HG03558 (cell line): ENCODE measurements around the gene ZNF583.
A peak's percentile ranks its signal among the peaks of the same experiment; 100 is the strongest.

Experiments
- ATAC-seq: cut with Tn5 transposase; IDR thresholded peaks from one replicate; pipeline ENCODE4 v1.9.1; 2021; ENCODE audit warnings: moderate number of reproducible peaks; ENCODE audit not compliant: unreplicated experiment; ENCODE audit errors: extremely low read depth

Gene ZNF583

DNA sequence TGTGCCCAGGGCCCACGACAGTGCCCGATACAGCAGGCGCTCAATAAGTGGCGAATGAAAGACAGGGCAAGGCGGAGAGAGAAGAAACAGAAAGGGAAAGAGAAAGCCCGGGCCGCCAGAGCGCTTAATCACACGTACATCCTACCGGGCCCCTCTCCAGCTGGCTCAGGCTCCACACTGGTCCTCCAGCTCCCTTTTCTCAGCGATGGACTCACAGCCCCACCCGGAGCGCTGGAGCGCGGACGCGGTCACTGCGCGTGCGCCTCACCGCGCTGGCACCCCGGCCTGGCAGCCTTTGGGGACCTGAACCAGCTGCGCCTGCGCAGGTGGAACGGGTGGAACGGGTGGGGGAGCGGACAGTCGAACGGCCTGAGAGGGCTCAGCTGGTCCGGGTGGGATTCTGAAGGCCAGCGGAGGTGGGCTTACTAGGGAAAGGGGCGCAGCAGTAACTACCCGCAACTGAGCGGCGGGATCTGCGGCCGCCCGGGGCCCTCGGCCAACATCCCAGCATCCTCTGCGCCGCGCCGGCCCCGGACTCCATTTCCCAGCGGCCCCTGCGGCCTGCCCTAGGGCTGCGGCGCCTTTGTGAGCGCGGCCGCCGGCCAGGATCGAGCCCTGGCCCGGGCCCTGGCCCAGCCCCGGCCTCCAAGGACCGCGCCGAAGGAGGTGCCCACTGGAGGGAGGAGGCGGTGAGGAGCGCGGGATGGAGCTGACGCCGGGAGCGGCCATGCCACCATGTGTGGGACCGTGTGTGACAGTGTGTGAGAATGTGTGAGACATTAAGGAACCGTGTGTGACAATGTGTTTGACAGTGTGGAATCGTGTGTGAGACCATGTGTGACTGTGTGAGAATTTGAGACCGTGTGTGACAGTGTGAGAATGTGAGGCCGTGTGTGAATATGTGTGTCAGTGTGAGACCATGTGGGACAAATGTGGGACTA lies at the start of gene ZNF583:
Gene ZNF583, plus strand, starts transcription at position 569 of the 941 bp plus-strand sequence. CDS start 2,783 bp downstream, outside the sequence.
- no peak for ATAC-seq

DNA sequence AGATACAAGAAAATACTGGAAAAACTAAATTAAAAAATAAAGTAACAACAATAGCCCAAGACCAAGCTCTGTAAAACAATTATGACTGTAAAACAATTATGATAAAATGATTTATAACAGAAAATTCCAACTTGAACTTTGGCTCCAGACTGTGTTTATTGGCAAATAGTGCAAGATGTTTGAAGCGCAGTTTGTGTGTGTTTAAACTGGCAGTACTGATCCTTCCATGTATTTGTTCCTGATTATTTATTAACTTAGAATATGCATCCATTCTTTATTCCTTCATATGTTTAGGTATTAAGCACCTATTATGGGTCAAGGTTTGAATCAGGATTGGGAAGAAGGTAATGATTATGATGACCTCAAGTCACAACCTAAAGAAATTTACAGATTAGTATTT lies 48.6 kb upstream of the ZNF583 start:
- no peak for ATAC-seq

DNA sequence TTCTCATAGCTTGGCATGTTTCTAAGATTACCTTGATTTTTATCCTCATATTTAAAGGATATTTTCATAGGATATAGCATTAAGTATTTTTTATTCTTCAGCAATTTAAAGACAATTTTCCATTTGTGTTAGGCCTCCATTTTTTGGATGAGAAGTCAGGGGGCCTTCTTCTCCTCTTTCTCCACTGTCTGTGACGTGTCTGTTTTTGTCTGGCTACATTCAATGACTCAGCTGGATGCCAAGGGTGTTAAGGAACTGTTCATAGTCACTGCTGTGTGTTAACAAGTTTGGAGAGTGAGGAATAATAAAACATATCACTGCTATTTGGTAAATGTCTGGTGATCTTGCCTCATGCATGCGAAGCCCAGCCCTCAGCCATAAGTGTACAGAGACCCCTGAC lies 47.2 kb upstream of the ZNF583 start:
- ATAC-seq, result no peak

DNA sequence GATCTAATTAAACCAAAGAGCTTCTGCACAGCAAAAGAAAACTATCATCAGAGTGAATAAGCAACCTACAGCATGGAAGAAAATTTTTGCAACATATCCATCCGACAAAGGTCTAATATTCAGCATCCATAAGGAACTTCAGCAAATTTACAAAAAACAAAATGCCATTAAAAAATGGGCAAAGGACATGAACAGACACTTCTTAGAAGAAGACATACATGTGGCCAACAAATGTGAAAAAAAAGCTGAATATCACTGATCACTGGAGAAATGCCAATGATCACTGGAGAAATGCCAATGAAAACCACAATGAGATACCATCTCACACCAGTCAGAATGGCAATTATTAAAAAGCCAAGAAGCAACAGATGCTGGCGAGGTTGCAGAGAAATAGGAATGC lies 43.3 kb upstream of the ZNF583 start:
- ATAC-seq, result no peak

DNA sequence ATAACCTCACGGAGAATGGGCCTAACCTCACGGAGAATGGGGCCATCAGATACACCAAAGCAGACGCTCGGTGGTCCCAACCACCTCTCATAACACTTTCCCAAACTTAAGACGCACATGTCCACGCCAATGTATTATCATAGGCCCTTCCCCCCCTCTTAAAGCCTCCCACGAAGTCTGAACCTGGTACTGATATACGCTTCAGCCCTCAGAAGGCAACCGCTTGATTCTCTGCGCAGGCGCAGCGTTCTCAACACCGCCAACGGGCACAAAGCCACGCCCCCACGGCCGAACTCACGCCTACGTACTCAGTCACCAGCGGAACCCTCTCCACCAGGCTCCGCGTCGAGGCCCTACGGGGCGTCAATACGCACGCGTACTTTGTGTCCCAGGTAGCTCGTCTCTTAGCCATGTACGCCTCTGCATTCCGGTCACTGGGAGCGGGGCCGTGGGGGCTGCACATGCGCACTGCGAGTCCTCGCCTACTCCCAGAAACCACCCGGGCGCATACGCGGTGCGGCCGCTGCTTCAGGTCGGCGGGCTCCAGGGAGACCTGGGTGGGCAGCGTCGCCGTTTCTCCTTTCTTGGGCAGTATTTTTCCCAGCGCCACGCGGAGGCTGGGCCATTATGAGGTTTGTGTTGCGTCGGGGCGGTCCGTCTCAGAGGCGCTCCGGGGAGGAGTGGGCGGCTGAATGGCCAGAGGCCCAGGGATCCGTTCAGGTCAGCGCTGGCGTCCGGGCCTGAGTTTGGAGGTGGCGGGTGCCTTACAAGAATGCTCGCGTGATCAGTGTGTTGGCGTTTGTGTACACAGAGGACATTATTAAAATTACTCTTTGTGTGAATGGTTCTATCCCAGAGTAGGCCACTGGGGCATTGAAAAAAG lies 36.1 kb upstream of the ZNF583 start:
- ATAC-seq, result no peak

DNA sequence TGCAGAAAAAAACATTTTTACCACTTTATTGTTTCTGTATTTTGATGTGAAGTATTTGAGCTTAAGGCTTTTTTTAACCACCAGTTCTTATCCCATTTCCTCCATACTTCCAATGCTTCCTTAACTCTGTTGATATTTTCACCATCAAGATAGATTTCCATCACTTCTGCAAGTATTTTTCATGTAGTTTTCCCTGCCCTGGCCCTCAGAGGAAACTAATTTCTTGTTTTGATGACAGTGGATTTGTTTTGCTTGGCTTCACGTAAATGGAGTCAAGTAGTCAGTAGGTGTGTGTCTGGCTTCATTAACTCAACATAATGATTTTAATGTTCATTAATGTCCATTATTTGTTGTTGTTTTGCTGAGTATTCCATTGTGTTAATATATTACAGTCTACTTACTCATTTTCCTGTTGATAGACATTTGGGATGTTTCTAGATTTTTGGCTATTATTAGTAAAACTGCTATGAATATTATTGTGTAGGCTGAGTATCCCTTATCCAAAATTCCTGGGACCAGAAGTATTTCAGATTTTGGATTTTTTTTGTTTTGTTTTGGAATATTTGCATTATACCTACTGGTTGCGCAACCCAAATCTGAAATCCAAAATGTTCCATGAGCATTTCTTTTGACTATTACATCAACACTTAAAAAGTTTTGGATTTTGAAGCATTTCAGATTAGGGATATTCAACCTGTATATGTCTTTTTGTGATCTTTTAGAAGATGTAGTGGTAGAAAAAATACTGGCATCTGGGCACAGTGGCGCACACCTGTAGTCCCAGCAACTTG lies 34.1 kb upstream of the ZNF583 start:
- no peak for ATAC-seq

DNA sequence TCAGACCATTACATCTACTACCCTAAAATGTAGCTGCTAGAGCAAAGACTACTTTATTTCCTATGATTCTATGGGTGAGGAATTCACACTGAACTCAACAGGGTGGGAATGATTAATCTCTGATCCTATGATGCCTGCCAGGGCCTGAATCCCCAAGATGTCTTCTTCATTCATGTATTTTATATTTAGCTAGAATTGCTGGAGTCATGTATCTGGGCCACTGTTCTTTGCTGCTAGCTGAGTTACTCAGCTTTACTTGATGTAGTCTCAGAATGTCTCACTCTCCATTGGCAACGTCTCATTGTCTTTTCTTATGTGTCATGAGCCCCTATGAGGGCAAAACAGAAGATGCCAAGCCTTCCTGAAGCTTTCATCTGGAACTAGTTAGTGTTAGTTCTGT lies 31.9 kb upstream of the ZNF583 start:
- ATAC-seq, result no peak

DNA sequence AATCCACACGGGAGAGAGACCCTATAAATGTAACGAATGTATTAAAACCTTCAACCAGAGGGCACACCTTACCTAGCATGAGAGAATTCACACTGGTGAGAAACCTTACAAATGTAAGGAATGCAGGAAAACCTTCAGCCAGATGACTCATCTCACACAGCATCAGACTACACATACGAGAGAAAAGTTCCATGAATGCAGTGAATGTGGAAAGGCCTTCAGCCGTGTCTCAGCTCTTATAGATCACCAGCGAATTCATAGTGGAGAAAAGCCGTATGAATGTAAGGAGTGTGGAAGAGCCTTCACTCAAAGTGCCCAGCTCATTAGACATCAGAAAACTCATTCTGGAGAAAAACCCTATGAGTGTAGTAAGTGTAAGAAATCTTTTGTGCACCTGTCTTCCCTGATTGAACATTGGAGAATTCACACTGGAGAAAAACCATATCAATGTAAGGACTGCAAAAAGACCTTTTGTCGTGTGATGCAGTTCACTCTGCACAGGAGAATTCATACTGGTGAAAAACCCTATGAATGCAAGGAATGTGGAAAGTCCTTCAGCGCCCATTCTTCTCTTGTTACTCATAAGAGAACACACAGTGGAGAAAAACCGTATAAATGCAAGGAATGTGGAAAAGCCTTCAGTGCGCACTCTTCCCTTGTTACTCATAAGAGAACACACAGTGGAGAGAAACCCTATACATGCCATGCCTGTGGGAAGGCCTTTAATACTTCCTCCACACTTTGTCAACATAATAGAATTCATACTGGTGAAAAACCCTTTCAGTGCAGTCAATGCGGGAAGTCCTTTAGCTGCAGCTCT lies 26.8 kb upstream of the ZNF583 start:
- no peak for ATAC-seq

DNA sequence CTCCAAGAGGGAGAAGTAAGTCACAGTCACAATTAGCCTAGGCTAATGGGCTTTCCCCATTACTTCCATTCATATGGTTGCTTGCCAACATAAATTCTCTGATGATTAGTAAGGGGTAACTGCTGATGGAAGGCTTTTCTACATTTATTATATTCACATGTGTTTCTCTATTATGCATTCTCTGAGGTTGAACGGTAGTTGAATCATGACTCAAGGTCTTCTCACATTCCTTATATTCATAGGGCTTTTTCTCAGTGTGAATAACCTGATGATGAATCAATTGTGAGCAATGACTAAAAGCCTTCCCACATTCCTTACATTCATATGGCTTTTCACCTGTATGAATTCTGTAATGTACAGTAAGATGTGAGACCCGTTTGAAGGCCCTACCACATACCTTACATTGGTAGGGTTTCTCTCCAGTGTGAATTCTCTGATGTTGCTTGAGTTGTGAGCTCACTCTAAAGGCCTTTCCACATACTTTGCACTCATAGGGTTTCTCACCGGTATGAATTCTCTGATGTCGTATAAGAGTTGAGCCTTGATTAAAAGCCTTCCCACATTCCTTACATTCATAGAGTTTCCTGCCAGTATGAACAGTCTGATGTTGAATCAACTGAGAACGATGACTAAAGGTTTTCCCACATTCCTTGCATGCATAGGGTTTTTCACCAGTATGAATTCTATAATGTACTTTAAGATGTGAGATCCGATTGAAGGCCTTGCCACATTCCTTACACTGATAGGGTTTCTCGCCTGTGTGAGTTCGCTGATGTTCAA lies 20.1 kb upstream of the ZNF583 start:
- ATAC-seq, result no peak

DNA sequence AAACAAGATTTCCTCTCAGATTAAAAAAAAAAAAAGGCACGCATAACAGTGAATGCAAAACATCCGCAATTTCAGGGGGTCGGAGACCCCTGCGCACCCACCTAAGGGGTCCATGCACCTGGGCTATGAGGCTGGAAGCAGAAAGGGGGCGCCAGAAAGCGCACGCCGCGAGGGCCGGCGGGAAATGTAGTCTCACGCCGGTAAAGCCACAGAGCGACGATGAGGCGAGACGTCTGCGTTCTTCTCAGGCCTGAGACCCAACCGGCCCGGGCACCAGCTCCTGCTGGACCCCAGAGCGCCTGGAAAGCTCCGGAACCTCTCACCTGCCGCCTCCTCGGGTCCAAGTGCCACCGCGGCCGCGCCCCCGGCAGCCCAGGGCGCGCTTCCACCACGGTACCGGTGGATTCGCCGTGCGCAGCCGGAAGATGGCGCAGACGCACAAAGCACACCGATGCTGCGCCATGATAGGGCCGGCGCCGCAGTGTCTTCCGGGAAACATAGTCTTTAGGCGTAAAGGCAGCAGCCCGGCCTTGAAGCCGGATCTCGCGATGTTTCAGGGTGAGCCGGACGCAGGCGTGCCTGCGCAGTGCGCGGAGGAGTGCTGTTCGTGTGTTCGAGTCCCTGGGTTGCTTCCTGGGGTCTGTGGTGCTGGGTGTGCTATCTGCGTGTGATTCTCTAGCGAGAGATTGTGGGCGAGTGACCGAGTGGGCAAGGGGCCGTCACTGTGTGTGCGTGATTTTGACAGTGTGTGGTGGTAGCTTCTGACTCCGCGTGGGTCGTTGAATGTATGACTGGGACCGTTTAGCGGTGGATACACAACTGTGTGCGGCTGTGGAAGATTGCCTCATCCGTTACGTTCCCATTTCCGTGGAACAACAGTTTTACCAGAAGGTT lies 10.8 kb upstream of the ZNF583 start, which contains the start of gene ZNF582:
Gene ZNF582, minus strand, starts transcription at position 416 of the 894 bp plus-strand sequence. CDS start 1,782 bp downstream, outside the sequence.
- peak; percentile 62 for ATAC-seq

DNA sequence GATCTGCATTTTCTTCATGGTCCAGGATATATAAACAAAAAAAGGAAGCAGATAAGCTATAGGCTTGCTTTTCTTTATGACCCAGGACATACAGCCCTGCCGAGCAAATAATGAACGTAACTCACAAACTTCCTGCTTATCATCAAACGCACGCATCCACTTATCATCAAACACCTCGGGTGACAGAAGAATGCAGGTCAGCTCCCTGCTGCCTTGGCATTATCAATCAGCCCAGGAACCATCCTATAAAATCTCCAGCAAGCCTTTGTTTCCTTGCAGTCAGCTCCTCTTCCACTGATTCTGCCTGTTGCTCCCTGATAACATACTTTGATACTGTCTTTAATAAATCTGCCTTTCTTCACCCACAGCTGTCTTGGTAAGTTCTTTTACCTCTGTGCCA lies 5.3 kb upstream of the ZNF583 start:
- no peak for ATAC-seq

DNA sequence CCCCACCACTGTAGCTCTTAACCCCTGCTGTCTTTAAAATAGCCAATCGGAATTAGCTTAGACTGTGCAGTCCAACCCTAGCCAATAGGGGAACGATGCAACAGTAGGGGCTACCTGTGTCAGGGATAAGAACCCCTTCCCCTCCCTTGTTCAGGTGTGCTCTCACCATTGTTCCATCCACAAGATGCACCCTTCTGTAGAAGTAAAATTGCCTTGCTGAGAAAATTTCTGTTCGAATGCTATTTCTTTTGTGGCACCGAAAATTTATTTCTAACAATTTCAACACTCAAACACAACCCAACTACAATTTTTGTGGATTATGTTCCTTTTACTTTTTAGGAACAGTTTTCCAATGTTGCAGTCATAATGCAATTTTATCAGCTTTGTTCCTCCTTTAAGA lies 3.6 kb upstream of the ZNF583 start:
- no peak for ATAC-seq

DNA sequence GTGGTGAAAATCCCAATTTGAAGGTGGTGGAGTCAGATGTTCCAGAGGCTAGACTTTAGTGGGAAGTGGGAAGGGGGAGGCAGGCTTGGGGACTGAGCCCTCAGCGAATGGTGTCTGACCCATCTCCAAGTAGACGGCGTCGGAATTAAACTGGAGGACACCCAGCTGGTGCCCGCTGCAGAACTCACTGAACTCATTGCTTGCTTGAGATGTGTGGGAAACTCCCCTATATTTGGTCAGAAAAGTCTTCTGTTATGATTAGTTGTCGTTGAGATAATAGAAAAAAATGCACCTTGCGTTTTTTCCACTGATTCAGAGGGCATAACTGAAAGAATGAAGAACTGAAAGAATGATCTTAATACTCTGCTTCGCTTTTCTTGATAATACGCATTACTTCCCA lies 871 bp upstream of the ZNF583 start:
- ATAC-seq, result no peak

DNA sequence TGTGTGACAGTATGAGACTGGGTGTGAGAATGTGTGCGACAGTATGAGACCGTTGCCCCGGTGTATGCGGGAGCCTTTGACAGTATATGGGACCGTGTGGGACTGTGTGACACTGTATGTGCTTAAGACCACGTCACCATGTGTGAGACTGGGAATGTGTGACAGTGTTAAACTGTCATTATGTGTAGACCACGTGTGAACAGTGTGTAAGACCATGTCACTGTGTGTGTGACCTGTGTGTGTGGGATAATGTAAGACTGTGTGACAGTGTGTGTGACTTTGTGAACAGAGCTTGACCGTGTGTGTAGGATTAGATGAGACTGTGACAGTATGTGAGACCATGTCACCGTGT lies 549 bp downstream of the ZNF583 start:
- no peak for ATAC-seq

DNA sequence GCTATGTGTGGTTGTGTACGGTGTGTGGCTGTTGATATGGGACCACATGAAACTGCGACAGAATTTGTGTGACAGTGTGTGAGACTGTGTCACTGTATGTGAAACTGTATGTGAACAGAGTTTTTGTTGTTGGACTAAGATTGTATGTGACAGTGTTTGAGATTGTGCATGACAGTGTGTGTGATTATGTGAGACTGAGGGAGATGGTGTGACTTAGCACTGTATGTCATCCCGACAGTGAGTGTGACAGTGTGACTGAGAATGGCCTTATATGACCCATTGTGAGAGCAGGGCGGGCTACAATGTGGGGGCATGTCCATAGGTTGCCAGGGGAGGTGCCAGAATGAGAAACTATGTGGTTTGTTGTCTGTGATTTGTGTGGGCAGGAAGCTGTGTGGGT lies 930 bp downstream of the ZNF583 start:
- no peak for ATAC-seq

DNA sequence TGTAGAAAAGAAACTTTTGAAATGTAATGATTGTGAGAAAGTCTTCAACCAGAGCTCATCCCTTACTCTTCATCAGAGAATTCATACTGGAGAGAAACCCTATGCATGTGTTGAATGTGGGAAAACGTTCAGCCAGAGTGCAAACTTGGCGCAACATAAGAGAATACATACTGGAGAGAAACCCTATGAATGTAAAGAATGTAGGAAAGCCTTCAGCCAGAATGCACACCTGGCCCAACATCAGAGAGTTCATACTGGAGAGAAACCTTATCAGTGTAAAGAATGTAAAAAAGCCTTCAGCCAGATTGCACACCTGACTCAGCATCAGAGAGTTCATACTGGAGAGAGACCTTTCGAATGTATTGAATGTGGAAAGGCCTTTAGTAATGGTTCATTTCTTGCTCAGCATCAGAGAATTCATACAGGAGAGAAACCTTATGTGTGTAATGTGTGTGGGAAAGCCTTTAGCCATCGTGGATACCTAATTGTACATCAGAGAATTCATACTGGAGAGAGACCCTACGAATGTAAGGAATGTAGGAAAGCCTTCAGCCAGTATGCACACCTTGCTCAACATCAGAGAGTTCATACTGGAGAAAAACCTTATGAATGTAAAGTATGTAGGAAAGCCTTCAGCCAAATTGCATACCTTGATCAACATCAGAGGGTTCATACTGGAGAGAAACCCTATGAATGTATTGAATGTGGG lies 19.3 kb downstream of the ZNF583 start:
- ATAC-seq, result no peak

DNA sequence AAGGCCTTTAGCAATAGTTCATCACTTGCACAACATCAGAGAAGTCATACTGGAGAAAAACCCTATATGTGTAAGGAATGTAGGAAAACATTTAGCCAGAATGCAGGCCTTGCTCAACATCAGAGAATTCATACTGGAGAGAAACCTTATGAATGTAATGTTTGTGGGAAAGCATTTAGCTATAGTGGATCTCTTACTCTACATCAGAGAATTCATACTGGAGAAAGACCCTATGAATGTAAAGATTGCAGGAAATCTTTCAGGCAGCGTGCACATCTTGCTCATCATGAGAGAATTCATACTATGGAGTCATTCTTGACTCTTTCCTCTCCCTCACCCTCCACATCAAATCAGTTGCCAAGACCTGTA lies 19.8 kb downstream of the ZNF583 start:
- no peak for ATAC-seq
